ENCODE measurements around the gene MARCHF10. TPM values are rescaled to one million over a fixed set of nuclear protein-coding genes. Genes with fewer than 3 reads are reported as not detected.

The MARCHF10 gene
- total RNA-seq, 3 donors from 2014 or later = 0.35 TPM; not detected in 2

Other genes starting within 250 kb of the MARCHF10 start
- 10 to 100 TPM in 2 of 3 donors, 1 to 10 TPM in 1; 5.1 to 20.3 (median 10.8) TPM for gene MRC2, start 180.6 kb downstream of the MARCHF10 start, total RNA-seq
- gene TANC2, start 157.9 kb upstream of the MARCHF10 start, total RNA-seq = 10 to 100 TPM in 2 of 3 donors, 1 to 10 TPM in 1; 8.2 to 30.3 (median 20.2) TPM